ENCODE results near the gene C19orf38. TPM values are rescaled to one million over a fixed set of nuclear protein-coding genes. Genes with fewer than 3 reads are reported as not detected.

Gene C19orf38
- total and polyA plus RNA-seq, 2 of the 4 experiments (the other 2 are of a cell fraction): 0.18 to 0.19 TPM

GRCh38 chr19:10895363-10895762 lies 47.1 kb downstream of the C19orf38 start:
- dilution Hi-C loops (cut with HindIII; ENCODE audit: low sequenced_read_pairs, unreplicated experiment): no loop called here
- Histone ChIP-seq H3K27me3 (ENCODE audit: control insufficient read depth, insufficient read depth, low read length) (no peaks in the 10 kb centered on the region), H4K8ac (ENCODE audit: low read depth in 2 of 2, low read length in 2 of 2) (no peak overlapping the region), H3K9me1 (ENCODE audit: insufficient read depth, low read length) (peaks cover 31% of the 10 kb centered on the region), H2BK20ac (ENCODE audit: low read depth, low read length) (no peak overlapping the region), H3K36me3 (ENCODE audit: control insufficient read depth, insufficient read depth, low read length) (no peaks in the 10 kb centered on the region), H2BK120ac (ENCODE audit: low read depth, low read length) (no peak overlapping the region), H2AK9ac (replicated peaks; ENCODE audit: low read depth, low read length, poor library complexity) (no peak overlapping the region), H3K23ac (ENCODE audit: low read depth, low read length) (no peak overlapping the region), H3K4ac (ENCODE audit: low read depth, low read length) (no peak overlapping the region), H3K9ac (ENCODE audit: low read depth, low read length) (no peak overlapping the region), H4K20me1 (ENCODE audit: insufficient read depth, low read length) (peaks cover 76% of the 10 kb centered on the region), H4K5ac (ENCODE audit: low read depth, low read length) (no peak overlapping the region), H3K4me1 (ENCODE audit: control insufficient read depth, insufficient read depth, low read length) (peaks cover 16% of the 10 kb centered on the region), H2AFZ (replicated peaks; ENCODE audit: low read length, poor library complexity) (no peak overlapping the region), H2AK5ac (ENCODE audit: low read depth, low read length) (no peak overlapping the region), H3K4me2 (ENCODE audit: low read depth, low read length) (no peak overlapping the region), H2BK5ac (ENCODE audit: low read depth, low read length, poor library complexity, severe bottlenecking) (no peak overlapping the region), H3K9me3 (ENCODE audit: control insufficient read depth, insufficient read depth, low read length) (no peaks in the 10 kb centered on the region), H3K56ac (ENCODE audit: extremely low read depth, insufficient read depth, low read length) (no peak overlapping the region), H3K79me1 (ENCODE audit: low read depth in 1 of 2, low read length in 2 of 2) (peaks cover 37 to 91% of the 10 kb centered on the region in 2 experiments), H3K18ac (ENCODE audit: low read depth, low read length) (no peak overlapping the region), H4K91ac (ENCODE audit: insufficient read depth, low read depth, low read length) (no peak overlapping the region), H3K4me3 (ENCODE audit: insufficient read depth, low read depth, low read length) (no peak overlapping the region), H2BK15ac (ENCODE audit: low read depth, low read length) (no peak overlapping the region), H3K27ac (ENCODE audit: insufficient read depth, low read length) (no peak overlapping the region), H3K14ac (replicated peaks; ENCODE audit: low read depth, low read length) (no peak overlapping the region)
- CTCF ChIA-PET: no interaction called here
- no peak for ATAC-seq (ENCODE audit: low read depth)
- intact Hi-C loops (cut with micrococcal nuclease): no loop called here
- in situ Hi-C loops (cut with MboI; ENCODE audit: low sequenced_read_pairs): no loop called here
- BruUV-seq (replicated peaks): no TSS peak
- TF ChIP-seq MAFK (IDR thresholded peaks at IDR 0.05; ENCODE audit: low read depth, low read length): no peak
- TF ChIP-seq ELK1 (IDR thresholded peaks at IDR 0.05; ENCODE audit: borderline replicate concordance, low read depth, low read length): no peak
- TF ChIP-seq RAD21 (IDR thresholded peaks at IDR 0.05; ENCODE audit: low read length): no peak
- no peak for TF ChIP-seq CTCF (conservative IDR thresholded peaks at IDR 0.05; ENCODE audit: low read depth, low read length)
- TF ChIP-seq MXI1 (IDR thresholded peaks at IDR 0.05; ENCODE audit: borderline replicate concordance, low read depth, low read length): no peak
- TF ChIP-seq RFX5 (IDR thresholded peaks at IDR 0.05; ENCODE audit: low read depth, low read length): no peak
- no peak for TF ChIP-seq BHLHE40 (IDR thresholded peaks at IDR 0.05; ENCODE audit: low read depth, low read length)
- no peak for TF ChIP-seq RCOR1 (IDR thresholded peaks at IDR 0.05; ENCODE audit: insufficient replicate concordance, low read length)
- no peak for TF ChIP-seq FOS (IDR thresholded peaks at IDR 0.05; ENCODE audit: low read depth, low read length)
- TF ChIP-seq SMC3 (IDR thresholded peaks at IDR 0.05; ENCODE audit: low read depth, low read length): no peak
- TF ChIP-seq CEBPB (IDR thresholded peaks at IDR 0.05; ENCODE audit: low read depth, low read length): no peak
- no peak for TF ChIP-seq MAZ (IDR thresholded peaks at IDR 0.05; ENCODE audit: borderline replicate concordance, low read depth, low read length)
- TF ChIP-seq NFE2L2 (IDR thresholded peaks at IDR 0.05; ENCODE audit: low read depth, low read length): no peak
- TF ChIP-seq POLR2A (IDR thresholded peaks at IDR 0.05; ENCODE audit: low read depth, low read length): no peak
- TF ChIP-seq USF2 (IDR thresholded peaks at IDR 0.05; ENCODE audit: low read depth, low read length): no peak
- 100% methylated on average over 1 of the region's 6 CpGs; no CpG with 5 or more reads in 1 of the 2 experiments for WGBS, 2 experiments (ENCODE audit: extremely low coverage in 2 of 2, insufficient read length in 1 of 2)
- POLR2A ChIA-PET (ENCODE audit: unreplicated experiment): no interaction called here
- no peak for DNase-seq

Measured in IMR-90 (cell line).